SU-DHL-6 (cell line): ENCODE measurements around the gene LRRC7.

Experiments
- CTCF ChIP-seq: fragments of 200-600 bp; sonication (generic); IDR thresholded peaks from one replicate; pipeline ENCODE4 v1.5.1; 2017; ENCODE audit warnings: antibody characterized with exemption, mild to moderate bottlenecking, low read length, moderate library complexity; ENCODE audit not compliant: insufficient read depth, poor library complexity, severe bottlenecking
- EZH2phosphoT487 ChIP-seq: fragments of 200-600 bp; sonication (generic), shearing (Covaris generic); conservative IDR thresholded peaks from 2 replicates; pipeline ENCODE4 v1.6.1; 2018; ENCODE audit warnings: mild to moderate bottlenecking, antibody characterized with exemption, low read length, moderate library complexity, mixed read lengths

- TF ChIP-seq CTCF, result no peak
- no peak for TF ChIP-seq EZH2phosphoT487
These were observed 477.1 kb downstream of the LRRC7 start for GRCh38 chr1:70044832-70045231.
